Right ventricle myocardium superior (tissue), 1 donor: ENCODE data around the gene RNF222. TPM values are rescaled to one million over a fixed set of nuclear protein-coding genes. Genes with fewer than 3 reads are reported as not detected.

ENCODE experiments used
- ATAC-seq: fragments of 200-7000 bp; cut with Tn5 transposase; one replicate; pipeline ENCODE4 v1.9.1; 2020; ENCODE audit warnings: mild to moderate bottlenecking; ENCODE audit not compliant: poor library complexity
- DNase-seq: peaks from one replicate; pipeline ENCODE4 v3.0.0-alpha.2; 2020
- intact Hi-C: fragments of 100-400 bp; cut with DNase I; formaldehyde crosslinking; loops from one replicate; pipeline ENCODE4 v1.11.2; 2022
- long read RNA-seq: library from polyadenylated mRNA; unstranded; transcript quantifications from one replicate; pipeline ENCODE4 v2.0.0, GENCODE V29; 2021
- total RNA-seq: library from RNA; stranded (reverse); fragmentation: NEBNext Ultra II Directional; extraction: Animal tissue kit (Norgen Biotek cat#: 25700); gene quantifications from one replicate; pipeline ENCODE4 v1.2.1, GENCODE V29; 2021
- donor health status: DM: no; HTN: yes; CAD: no; lungs with severe emphysema.

Gene RNF222
- total RNA-seq: not detected
- long read RNA-seq: 0 reads

DNA sequence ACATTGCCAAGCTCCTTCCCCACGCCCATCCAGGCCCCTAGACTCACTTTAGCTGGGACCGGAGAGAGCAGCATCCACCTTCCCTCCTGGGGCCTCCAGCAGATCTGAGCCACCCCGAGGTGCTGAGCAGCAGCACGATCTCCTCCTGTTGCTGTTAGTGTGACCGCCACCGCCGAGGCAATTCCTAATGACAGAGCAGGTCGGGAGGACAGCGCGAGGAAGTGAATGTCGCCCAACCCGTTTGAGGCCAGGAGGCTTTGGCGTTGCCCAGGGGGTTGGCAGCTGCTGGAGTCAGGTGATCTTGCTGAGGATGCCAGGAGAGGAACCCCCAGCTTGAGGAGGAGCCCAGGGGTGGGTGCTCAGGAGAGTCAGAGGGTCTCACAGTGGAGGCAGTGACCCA is at the start of gene RNF222:
Gene RNF222 (minus strand): TSS at position 192 of the 400 bp plus-strand sequence. CDS start 4,366 bp downstream, outside the sequence.
- intact Hi-C loops: no loop called here
- DNase-seq: no peak
- ATAC-seq: no peak

- ATAC-seq (no peak), DNase-seq (no peak)
- intact Hi-C loops: no loop called here
These were observed 47.9 kb upstream of the RNF222 start for GRCh38 chr17:8445536-8445935.

DNA sequence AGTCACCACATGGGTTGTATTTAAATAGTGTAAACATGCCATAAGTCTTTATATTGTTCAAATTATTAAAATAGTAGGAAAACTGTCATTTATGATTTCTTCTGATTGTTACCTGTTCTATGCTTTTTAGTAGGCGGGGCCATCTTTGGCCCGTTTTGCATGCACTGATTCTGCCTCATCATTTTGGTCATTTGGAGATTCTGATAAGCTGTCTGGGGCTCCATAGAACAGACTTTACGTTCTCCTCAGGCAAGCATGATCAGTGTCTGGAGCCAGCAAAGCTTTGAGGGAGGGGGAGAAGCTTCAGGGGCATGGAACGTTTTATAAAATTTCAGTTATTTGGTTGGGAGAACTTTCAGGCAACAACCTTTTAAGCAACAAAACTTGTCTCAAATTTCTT is 46.9 kb upstream of the RNF222 start:
- intact Hi-C loops: no loop called here

DNA sequence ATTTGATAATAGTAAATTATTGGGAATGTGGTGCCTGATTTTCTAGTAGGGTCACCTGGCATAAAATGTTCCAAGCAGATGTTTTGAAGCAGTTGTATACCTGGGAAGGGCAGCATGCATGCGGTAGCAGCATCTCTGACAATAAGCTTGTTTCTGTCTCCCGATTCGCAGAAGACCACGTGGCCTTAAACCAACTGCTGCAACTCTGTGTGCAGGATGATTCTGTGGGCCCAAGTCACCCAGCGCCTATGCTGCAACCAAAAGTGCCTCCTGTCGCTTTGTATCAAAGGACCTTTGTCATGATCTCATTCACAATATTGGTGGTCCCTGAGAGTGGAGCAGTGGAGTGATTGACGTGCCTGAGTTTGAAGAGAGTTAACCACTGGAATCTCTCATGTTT is 46.1 kb upstream of the RNF222 start:
- DNase-seq: no peak
- ATAC-seq: no peak
- intact Hi-C loops: no loop called here

More for the DNA sequence above, 46.9 kb upstream of the RNF222 start:
- ATAC-seq: no peak
- DNase-seq: no peak

GRCh38 chr17:8442310-8442709 is 44.7 kb upstream of the RNF222 start:
- intact Hi-C loops: no loop called here
- DNase-seq: no peak
- no peak for ATAC-seq

- ATAC-seq (no peak), DNase-seq (no peak)
- intact Hi-C loops: no loop called here
These were observed 44.1 kb upstream of the RNF222 start for GRCh38 chr17:8441690-8442089.

- DNase-seq (no peak), ATAC-seq (no peak)
- intact Hi-C loops: no loop called here
These were observed 42.1 kb upstream of the RNF222 start for GRCh38 chr17:8439681-8440080.

DNA sequence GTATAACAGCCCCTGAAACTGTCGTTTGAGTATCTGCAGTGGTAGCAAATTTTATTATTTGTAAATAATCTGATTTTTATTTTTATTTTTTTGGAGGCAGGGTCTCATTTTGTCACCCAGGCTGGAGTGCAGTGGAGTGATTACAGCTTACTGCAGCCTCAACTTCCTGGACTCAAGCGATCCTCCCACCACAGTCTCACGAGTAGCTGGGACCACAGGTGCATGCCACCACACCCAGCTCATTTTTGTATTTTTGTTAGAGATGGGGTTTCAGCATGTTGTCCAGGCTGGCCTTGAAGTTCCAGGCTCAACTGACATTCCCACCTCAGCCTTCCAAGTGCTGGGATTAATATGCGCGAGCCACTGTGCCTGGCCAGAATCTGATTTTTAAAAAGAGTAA is 40.8 kb upstream of the RNF222 start:
- intact Hi-C loops: no loop called here
- ATAC-seq: no peak
- no peak for DNase-seq

DNA sequence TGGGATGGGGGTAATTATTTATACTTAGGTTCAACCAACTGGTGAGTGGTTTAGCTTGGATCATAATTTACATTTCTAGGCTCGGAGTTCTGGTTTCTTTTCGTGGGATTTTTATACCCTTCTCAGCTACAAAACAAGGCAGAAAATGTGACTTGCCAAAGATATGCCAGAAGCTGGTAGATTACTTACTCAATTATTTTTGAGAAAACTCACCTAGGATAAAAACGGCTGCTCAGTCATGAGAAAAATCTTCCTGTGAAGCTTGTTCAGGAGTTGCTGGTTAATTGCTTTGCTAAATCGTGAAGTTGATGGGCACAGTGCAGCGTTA is 39.2 kb upstream of the RNF222 start:
- ATAC-seq (no peak), DNase-seq (no peak)
- intact Hi-C loops: no loop called here

DNA sequence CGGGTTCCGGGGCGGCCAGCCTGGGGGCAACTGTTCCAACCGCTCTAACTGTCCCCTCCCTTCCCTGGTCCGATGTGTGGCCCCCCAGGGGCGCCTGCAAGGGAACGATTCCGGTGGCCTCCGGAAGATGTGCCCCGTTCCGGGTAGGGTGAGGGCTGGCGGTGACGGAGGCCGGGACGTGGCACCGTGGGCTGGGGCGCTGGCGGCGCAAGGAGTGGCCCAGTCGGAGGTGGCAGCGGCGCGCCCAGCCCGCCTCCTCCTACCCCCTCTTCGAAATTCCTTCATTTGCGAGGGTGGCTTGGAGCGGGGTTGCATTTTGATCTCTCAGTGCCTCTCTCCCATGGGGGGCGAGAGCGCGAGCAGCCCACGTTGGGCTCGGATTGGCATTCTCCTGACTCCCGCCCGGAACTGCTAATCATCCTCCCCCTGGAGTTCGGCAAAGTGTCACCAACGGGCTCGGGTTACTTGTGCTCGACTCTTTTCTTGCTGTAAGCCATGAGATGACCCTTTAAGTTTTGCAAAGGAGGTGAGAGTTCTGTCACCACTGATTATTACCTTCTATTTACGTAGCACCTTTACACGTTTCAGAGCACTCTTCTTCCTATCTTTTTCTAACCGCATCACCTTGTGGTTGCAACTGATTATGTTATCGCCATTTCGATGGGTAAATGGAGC is 38.7 kb upstream of the RNF222 start:
- DNase-seq: peak; percentile 78
- intact Hi-C loops: no loop called here
- peak; percentile 85 for ATAC-seq

- DNase-seq (peak; percentile 100), ATAC-seq (peak; percentile 98)
- intact Hi-C loops: no loop called here
These were observed 37.9 kb upstream of the RNF222 start, which contains the start of gene NDEL1 for GRCh38 chr17:8435245-8436168. Gene NDEL1 (plus strand): TSS chr17:8435884. CDS start chr17:8444272, 8,388 bp downstream.

DNA sequence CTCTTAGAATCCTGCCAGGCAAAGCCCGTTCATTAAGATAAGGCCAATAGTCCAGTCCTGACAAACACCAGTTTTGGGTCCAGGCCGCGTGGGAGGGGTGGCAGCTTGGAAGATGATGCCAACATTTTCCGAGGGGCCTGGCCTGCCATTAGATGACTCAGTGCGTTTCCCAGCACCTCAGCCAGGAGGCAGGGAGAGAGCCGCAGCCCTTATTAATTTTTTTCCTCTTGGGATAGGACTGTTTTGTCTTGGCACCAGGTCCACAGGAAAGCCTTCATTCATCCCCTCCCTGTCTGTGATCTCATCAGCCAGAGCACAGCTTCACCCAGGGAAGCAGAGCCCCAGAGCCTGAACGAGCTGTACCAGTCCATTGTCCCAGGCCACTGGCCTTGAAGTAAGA is 33.3 kb upstream of the RNF222 start:
- ATAC-seq (peak; percentile 2), DNase-seq (peak; percentile 78)
- intact Hi-C loops: no loop called here

GRCh38 chr17:8426802-8427201 is 29.2 kb upstream of the RNF222 start:
- no peak for ATAC-seq
- no peak for DNase-seq
- intact Hi-C loops: no loop called here

GRCh38 chr17:8426094-8426720 is 28.6 kb upstream of the RNF222 start:
- ATAC-seq (no peak), DNase-seq (no peak)
- intact Hi-C loops: no loop called here

- DNase-seq (no peak), ATAC-seq (no peak)
- intact Hi-C loops: no loop called here
These were observed 23.9 kb upstream of the RNF222 start for GRCh38 chr17:8421571-8421970.

DNA sequence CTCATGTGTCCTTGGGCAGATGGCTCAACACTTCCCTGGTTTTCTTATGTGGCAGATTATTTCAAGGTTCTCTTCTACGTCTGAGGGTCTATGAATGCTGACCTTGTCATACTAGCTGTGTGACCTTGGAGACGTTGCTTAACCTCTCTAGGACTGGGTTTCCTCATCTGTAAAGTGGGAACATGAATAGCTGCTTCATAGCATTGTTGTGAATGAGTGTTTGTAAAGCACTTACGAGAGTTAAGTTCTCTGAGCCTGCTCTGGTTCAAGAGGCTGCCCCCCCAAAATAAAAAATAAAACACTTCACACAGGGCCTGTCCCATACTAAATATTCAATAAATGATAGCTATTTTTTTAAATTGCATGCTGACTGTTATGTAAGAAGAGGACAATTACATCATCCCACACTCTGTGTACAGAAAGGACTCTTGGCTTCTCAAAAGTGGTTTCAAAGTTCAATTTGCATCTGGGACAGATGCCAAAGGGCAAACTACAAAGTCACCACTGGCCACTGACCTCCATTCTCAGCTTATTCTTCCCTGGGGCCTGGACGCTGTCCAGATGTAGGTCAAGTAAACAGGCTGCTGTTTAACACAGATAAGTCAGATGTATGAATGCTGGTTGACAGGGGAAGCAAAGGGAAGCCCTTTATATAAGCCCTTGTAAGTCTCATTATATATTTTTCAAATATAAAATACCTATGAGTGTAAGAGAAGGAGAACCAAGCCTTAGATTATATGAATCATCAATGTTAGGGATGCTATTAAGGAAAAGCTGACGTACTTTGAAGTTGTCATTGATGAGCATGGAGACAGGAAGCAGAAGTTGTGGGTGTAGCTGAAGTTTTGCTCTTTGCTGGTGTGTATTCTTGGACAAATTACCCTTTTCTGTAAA is 22.7 kb upstream of the RNF222 start:
- intact Hi-C loops: no loop called here
- peak; percentile 94 for ATAC-seq

DNA sequence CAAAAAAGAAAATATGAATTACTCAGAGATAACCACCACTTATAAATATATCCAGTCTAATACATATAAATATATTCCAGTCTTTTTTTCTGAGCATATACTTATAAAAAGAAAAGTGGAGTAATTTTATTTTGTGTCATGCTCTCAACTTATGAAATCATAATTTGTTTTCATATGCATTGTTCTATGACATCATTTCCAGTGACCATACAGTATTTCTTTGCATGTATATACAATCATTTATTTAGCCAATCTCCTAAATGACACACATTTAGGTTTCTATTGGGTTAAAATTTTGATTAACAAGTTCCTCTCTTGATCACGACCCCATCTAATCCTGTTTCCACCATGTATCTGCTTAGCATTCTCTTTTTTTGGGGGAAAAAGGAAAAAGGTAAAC is 21.7 kb upstream of the RNF222 start:
- ATAC-seq: no peak
- intact Hi-C loops: loop anchor here (10.0 kb wide), 1 partner anchor 365 kb away; no protein-coding TSS in a partner anchor
- no peak for DNase-seq

More for the DNA sequence above, 22.7 kb upstream of the RNF222 start:
- DNase-seq: peak; percentile 66

GRCh38 chr17:8418471-8418870 is 20.8 kb upstream of the RNF222 start:
- intact Hi-C loops: loop anchor here (10.0 kb wide), 1 partner anchor 366 kb away; no protein-coding TSS in a partner anchor
- DNase-seq (no peak), ATAC-seq (no peak)
